K562 (cell line): Measurements from ENCODE around the gene PLD3. TPM values are rescaled to one million over a fixed set of nuclear protein-coding genes. Genes with fewer than 3 reads are reported as not detected.

ENCODE experiments used
- ARID2 ChIP-seq: fragments of 450-650 bp; IDR thresholded peaks from 2 replicates; pipeline ENCODE4 v1.6.1; 2017; ENCODE audit warnings: antibody characterized with exemption, mild to moderate bottlenecking
- BCL6 ChIP-seq: fragments of 250-450 bp; sonication (Bioruptor Pico); IDR thresholded peaks from 2 replicates; pipeline ENCODE4 v1.4.0; 2020
- CCNT2 ChIP-seq: IDR thresholded peaks from 2 replicates; pipeline ENCODE4 v1.6.1; 2011; ENCODE audit warnings: borderline replicate concordance, low read depth, mild to moderate bottlenecking, moderate library complexity, mixed read lengths, low read length; ENCODE audit not compliant: insufficient read length; ENCODE audit errors: extremely low read depth
- E2F8 ChIP-seq: fragments of 450-650 bp; IDR thresholded peaks from 2 replicates; pipeline ENCODE4 v1.7.1; 2018; ENCODE audit warnings: mild to moderate bottlenecking, low read depth; ENCODE audit not compliant: partially characterized antibody
- EZH2 ChIP-seq: IDR thresholded peaks from 2 replicates; pipeline ENCODE4 v1.6.1; 2012; ENCODE audit warnings: low read depth, mild to moderate bottlenecking, inconsistent platforms, low read length, borderline replicate concordance
- FOXK1 ChIP-seq: sonication (generic); formaldehyde crosslinking; IDR thresholded peaks from 2 replicates; pipeline ENCODE4 v1.8.0; 2022; ENCODE audit warnings: missing genetic modification reagents, mild to moderate bottlenecking, borderline replicate concordance
- FOXP4 ChIP-seq: sonication (generic); formaldehyde crosslinking; IDR thresholded peaks from 2 replicates; pipeline ENCODE4 v1.8.0; 2022; ENCODE audit warnings: mild to moderate bottlenecking, missing genetic modification reagents, borderline replicate concordance
- KAT2B ChIP-seq: IDR thresholded peaks from one replicate; pipeline ENCODE4 v1.6.1; 2012; ENCODE audit warnings: low read depth, mild to moderate bottlenecking, control low read depth, inconsistent platforms, low read length, moderate library complexity
- KAT7 ChIP-seq: sonication (generic); formaldehyde crosslinking; IDR thresholded peaks from 2 replicates; pipeline ENCODE4 v1.8.0; 2022; ENCODE audit warnings: missing genetic modification reagents, mild to moderate bottlenecking, borderline replicate concordance
- MECOM ChIP-seq: fragments of 250-450 bp; sonication (Bioruptor Pico); IDR thresholded peaks from 2 replicates; pipeline ENCODE4 v1.8.0; 2022; ENCODE audit warnings: inconsistent platforms
- MITF ChIP-seq: IDR thresholded peaks from 2 replicates; pipeline ENCODE4 v1.6.1; 2014; ENCODE audit warnings: antibody characterized with exemption
- NBN ChIP-seq: fragments of 450-650 bp; IDR thresholded peaks from 2 replicates; pipeline ENCODE4 v1.6.1; 2016; ENCODE audit warnings: low read depth, mild to moderate bottlenecking
- NRF1 ChIP-seq, 2 experiments: fragments of 450-650 bp; IDR thresholded peaks in 1 of 2; conservative IDR thresholded peaks in 1 of 2; 2 replicates each; pipeline ENCODE4 v1.6.1; 2014; ENCODE audit warnings: mild to moderate bottlenecking in 2 of 2
- RBM17 ChIP-seq: fragments of 200-400 bp; formaldehyde crosslinking; IDR thresholded peaks from 2 replicates; pipeline ENCODE4 v1.6.1; 2017; ENCODE audit warnings: low read depth, mild to moderate bottlenecking, low read length, borderline replicate concordance
- RFX5 ChIP-seq: IDR thresholded peaks from 2 replicates; pipeline ENCODE4 v1.6.1; 2011; ENCODE audit warnings: low read depth, mild to moderate bottlenecking, improper control_type of control experiment, low read length
- RHOXF2B ChIP-seq: fragments of 250-450 bp; sonication (Bioruptor Pico); conservative IDR thresholded peaks from 2 replicates; pipeline ENCODE4 v1.5.1; 2021
- TARDBP ChIP-seq: fragments of 450-650 bp; IDR thresholded peaks from 2 replicates; pipeline ENCODE4 v1.6.1; 2016
- TCF3 ChIP-seq: sonication (generic); formaldehyde crosslinking; IDR thresholded peaks from 2 replicates; pipeline ENCODE4 v1.4.0; 2020; ENCODE audit warnings: mild to moderate bottlenecking, missing genetic modification reagents
- ZFP1 ChIP-seq: fragments of 450-650 bp; formaldehyde crosslinking; IDR thresholded peaks from 2 replicates; pipeline ENCODE4 v1.4.0; 2020; ENCODE audit warnings: mild to moderate bottlenecking, mixed read lengths
- ZFX ChIP-seq: sonication (generic); formaldehyde crosslinking; IDR thresholded peaks from 2 replicates; pipeline ENCODE4 v1.8.0; 2022; ENCODE audit warnings: mild to moderate bottlenecking, missing genetic modification reagents, moderate library complexity
- ZNF121 ChIP-seq: sonication (generic); formaldehyde crosslinking; conservative IDR thresholded peaks from 2 replicates; pipeline ENCODE4 v1.8.0; 2022; ENCODE audit warnings: missing genetic modification reagents
- ZNF124 ChIP-seq: sonication (generic); formaldehyde crosslinking; IDR thresholded peaks from 2 replicates; pipeline ENCODE4 v1.8.1; 2022; ENCODE audit warnings: missing genetic modification reagents
- ZNF3 ChIP-seq: fragments of 250-450 bp; sonication (Bioruptor Pico); IDR thresholded peaks from 2 replicates; pipeline ENCODE4 v1.5.0; 2021; ENCODE audit warnings: mild to moderate bottlenecking, moderate library complexity
- polyA plus RNA-seq, 8 experiments: library from polyadenylated mRNA; depleted of rRNA in 4 of 8; stranded (reverse) in 5 of 8; unstranded in 3 of 8; fragments of >200 nt; fragmentation: Nextera tagmentation in 2 of 8; fragmentation: Illumina TruSeq in 1 of 8; extraction: Ambion mirVana in 2 of 8; extraction: Trizol in 1 of 8; gene quantifications; 2 replicates each; pipeline versions ENCODE4 v1.2.1 to v1.2.3, GENCODE V29; 2011 to 2014; ENCODE audit warnings: inconsistent platforms in 1 of 8, missing spikeins in 1 of 8
- total RNA-seq, 7 experiments: library from RNA; depleted of rRNA in 6 of 7; stranded (reverse); fragments of >200 nt in 6 of 7; fragmentation: Illumina TruSeq in 2 of 7; extraction: Trizol in 2 of 7; gene quantifications; 2 replicates each; pipeline versions ENCODE4 v1.2.1 to v1.2.3, GENCODE V29; 2011 to 2021; ENCODE audit warnings: low replicate concordance in 1 of 7

PLD3 gene
- total and polyA plus RNA-seq, 9 of the 15 experiments (the other 6 are each of a cell fraction or from before 2014, with no cell fraction given) = 2.3 to 128 (median 72.7) TPM

GRCh38 chr19:40420766-40421765, 72.6 kb downstream of the PLD3 start (continued):
- TF ChIP-seq FOXP4 (CRISPR knock-in tag) (no peak), ZNF121 (CRISPR knock-in tag) (no peak), ZFP1 (CRISPR knock-in tag) (no peak), ZNF3 (CRISPR knock-in tag) (no peak), KAT7 (CRISPR knock-in tag) (0 out of 2 replicates have a peak, but pooled peaks have one; percentile 83), RFX5 (no peak), TARDBP (no peak), RHOXF2B (CRISPR knock-in tag) (0 out of 2 replicates have a peak, but pooled peaks have one; percentile 70), TCF3 (CRISPR knock-in tag) (peak; percentile 47), MITF (peak; percentile 69; the same call in 1 of the 2 replicates), MECOM (CRISPR knock-in tag) (no peak), NRF1 (conservative IDR thresholded peaks at IDR 0.05 in 1 of 2, IDR thresholded peaks at IDR 0.05 in 1 of 2) (peak; percentile 90 to 92), BCL6 (CRISPR knock-in tag) (no peak), ZFX (CRISPR knock-in tag) (peak; percentile 93), ARID2 (no peak), NBN (0 out of 2 replicates have a peak, but pooled peaks have one; percentile 42), FOXK1 (peak; percentile 73; the same call in 1 of the 2 replicates), RBM17 (no peak), EZH2 (no peak), E2F8 (no peak), CCNT2 (peak; percentile 98), KAT2B (no peak), ZNF124 (CRISPR knock-in tag) (no peak)
